ENCODE data around the gene FCHSD1. TPM values are rescaled to one million over a fixed set of nuclear protein-coding genes. Genes with fewer than 3 reads are reported as not detected.

FCHSD1 gene
- total and polyA plus RNA-seq, 10 donors = 20.4 to 67.3 (median 45.6) TPM

GRCh38 chr5:141608557-141608956, 42.7 kb downstream of the FCHSD1 start:
- 19 to 46% (median 34%) methylated on average over 1 of the region's 1 CpG for WGBS, 5 donors

DNA sequence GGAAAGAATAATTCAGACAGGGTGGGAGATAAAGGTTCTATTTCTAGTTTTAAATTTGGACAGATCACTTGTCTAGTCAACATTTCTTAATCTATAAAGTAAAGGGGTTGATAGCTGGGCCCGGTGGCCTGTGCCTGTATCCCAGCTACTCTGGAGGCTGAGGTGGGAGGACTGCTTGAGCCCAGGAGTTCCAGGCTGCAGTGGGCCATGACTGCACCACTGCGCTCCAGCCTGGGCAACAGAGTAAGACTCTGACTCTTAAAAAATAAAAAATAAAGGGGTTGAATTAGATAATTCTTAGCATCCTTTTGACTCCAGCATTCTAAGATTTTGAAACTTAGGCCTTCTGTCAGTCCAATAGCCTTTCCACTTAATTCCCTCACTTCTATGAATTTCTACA, 43.2 kb downstream of the FCHSD1 start:
- Histone ChIP-seq H3K36me3 (peaks cover 0 to 11% (median 0%) of the 10 kb centered on the region in 6 donors), H3K4me3 (no peak overlapping the region), H3K27ac (peak overlapping the region; percentile 14 to 91 (median 60)), H3K4me1 (peaks cover 47 to 100% (median 87%) of the 10 kb centered on the region in 6 donors), H3K9me3 (no peaks in the 10 kb centered on the region), H3K27me3 (replicated peaks in 1 of 7) (no peaks in the 10 kb centered on the region)
- TF ChIP-seq POLR2A (IDR thresholded peaks at IDR 0.05) = no peak
- TF ChIP-seq, protein P1, sequence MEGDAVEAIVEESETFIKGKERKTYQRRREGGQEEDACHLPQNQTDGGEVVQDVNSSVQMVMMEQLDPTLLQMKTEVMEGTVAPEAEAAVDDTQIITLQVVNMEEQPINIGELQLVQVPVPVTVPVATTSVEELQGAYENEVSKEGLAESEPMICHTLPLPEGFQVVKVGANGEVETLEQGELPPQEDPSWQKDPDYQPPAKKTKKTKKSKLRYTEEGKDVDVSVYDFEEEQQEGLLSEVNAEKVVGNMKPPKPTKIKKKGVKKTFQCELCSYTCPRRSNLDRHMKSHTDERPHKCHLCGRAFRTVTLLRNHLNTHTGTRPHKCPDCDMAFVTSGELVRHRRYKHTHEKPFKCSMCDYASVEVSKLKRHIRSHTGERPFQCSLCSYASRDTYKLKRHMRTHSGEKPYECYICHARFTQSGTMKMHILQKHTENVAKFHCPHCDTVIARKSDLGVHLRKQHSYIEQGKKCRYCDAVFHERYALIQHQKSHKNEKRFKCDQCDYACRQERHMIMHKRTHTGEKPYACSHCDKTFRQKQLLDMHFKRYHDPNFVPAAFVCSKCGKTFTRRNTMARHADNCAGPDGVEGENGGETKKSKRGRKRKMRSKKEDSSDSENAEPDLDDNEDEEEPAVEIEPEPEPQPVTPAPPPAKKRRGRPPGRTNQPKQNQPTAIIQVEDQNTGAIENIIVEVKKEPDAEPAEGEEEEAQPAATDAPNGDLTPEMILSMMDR (IDR thresholded peaks at IDR 0.05 in 8 of 11, conservative IDR thresholded peaks at IDR 0.05 in 3 of 11) = no peak
- 75 to 95% (median 86%) methylated on average over 2 of the region's 2 CpGs for WGBS, 5 donors
- DNase-seq = no peak
- intact Hi-C loops (cut with DNase I; ENCODE audit: low total_unique reads) = no loop called here

More at GRCh38 chr5:141608557-141608956, 42.7 kb downstream of the FCHSD1 start:
- Histone ChIP-seq H3K4me3 (no peak overlapping the region), H3K27me3 (replicated peaks in 1 of 7) (no peaks in the 10 kb centered on the region), H3K4me1 (peaks cover 43 to 100% (median 86%) of the 10 kb centered on the region in 6 donors), H3K36me3 (peaks cover 0 to 11% (median 0%) of the 10 kb centered on the region in 6 donors), H3K9me3 (no peaks in the 10 kb centered on the region), H3K27ac (peak overlapping the region; percentile 14 to 91 (median 64))
- no peak for DNase-seq
- intact Hi-C loops (cut with DNase I; ENCODE audit: low total_unique reads) = no loop called here
- TF ChIP-seq POLR2AphosphoS5 (IDR thresholded peaks at IDR 0.05) (no peak), POLR2A (IDR thresholded peaks at IDR 0.05) (no peak)
- TF ChIP-seq, protein P1 (IDR thresholded peaks at IDR 0.05 in 8 of 11, conservative IDR thresholded peaks at IDR 0.05 in 3 of 11) = no peak

DNA sequence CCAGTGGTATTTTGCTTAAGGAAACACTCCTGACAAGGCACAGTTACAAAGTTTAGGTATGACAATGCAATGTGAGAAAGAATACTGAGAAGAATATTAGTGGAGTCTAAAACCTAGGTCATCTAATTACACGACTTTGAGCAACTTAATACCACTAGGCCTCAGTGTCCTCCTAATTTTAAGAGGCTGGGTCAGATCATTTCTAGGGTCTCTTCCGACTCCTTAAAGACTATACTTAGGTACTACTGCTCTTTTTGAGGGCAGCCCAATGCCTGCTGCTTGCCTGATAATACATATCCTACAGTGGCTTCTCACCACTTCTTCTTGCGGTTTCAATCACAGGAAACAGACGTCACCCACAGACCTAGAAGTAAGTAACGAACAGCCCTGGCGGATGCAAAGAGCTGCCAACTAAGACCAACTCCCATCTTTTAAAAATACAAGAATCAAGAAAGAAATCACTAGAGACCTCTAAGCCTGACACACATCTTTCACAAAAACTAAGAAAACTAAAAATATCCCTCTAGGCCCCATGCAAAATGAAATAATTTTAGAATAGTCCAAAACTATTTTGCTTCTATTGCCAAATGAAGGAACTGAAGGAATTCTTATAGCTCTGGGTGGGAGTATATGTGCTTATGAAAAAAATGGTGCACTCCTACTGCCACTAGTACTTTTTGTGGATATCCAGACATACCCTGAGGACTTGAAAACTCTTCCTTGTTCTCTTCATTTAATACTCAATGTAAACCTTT, 45.5 kb downstream of the FCHSD1 start:
- TF ChIP-seq POLR2A (IDR thresholded peaks at IDR 0.05) (no peak), POLR2AphosphoS5 (IDR thresholded peaks at IDR 0.05) (peak in 1 of 3 donors; percentile 83)
- TF ChIP-seq, protein P1 (IDR thresholded peaks at IDR 0.05 in 8 of 11, conservative IDR thresholded peaks at IDR 0.05 in 3 of 11) = peak in 6 of 11 experiments; percentile 8 to 41 (median 30)
- peak overlapping the region in 1 of 8 donors; percentile 35 for H3K4me3 ChIP-seq
- 4 to 12% (median 6%) methylated on average over 6 of the region's 6 CpGs for WGBS, 5 donors

More for the DNA sequence above, 45.5 kb downstream of the FCHSD1 start:
- Histone ChIP-seq H3K27me3 (replicated peaks in 1 of 7) (no peaks in the 10 kb centered on the region), H3K27ac (peak overlapping the region; percentile 50 to 91 (median 88)), H3K36me3 (peaks cover 0 to 7% (median 0%) of the 10 kb centered on the region in 6 donors), H3K4me1 (peaks cover 61 to 100% (median 89%) of the 10 kb centered on the region in 6 donors), H3K9me3 (no peaks in the 10 kb centered on the region)
- peak; percentile 80 for DNase-seq
- intact Hi-C loops (cut with DNase I; ENCODE audit: low total_unique reads) = no loop called here

All from spleen (tissue), 11 donors.